Activated gamma-delta T cell treated with Interleukin-2 at 50 U/mL for 16 hours (primary cell): ENCODE data around the gene CBFB.
"Not testable (repeated sequence)": the region's sequence is repeated elsewhere in the genome, so short reads cannot be mapped to it uniquely, and the experiment has no call there.

ENCODE experiments used
- DNase-seq: peaks from one replicate; pipeline ENCODE4 v3.0.0-alpha.2; 2020

Gene CBFB

DNA sequence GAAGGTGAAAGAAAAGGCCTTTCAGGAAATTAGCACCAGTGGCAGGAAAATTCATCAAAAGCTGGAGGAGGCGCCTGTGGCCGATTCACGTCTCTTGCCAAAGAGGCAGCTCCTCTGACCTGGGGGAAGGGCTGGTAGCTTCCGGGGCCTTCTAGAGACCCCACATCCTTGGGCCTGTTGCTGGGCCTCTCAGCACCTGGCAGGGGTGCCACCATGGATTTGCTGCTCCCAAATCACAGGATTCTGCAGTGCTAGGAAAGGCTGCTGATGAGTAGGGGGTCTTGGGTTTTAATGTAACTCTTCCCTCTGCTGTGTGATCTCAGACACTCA is 11.6 kb upstream of the CBFB start:
- no peak for DNase-seq

DNA sequence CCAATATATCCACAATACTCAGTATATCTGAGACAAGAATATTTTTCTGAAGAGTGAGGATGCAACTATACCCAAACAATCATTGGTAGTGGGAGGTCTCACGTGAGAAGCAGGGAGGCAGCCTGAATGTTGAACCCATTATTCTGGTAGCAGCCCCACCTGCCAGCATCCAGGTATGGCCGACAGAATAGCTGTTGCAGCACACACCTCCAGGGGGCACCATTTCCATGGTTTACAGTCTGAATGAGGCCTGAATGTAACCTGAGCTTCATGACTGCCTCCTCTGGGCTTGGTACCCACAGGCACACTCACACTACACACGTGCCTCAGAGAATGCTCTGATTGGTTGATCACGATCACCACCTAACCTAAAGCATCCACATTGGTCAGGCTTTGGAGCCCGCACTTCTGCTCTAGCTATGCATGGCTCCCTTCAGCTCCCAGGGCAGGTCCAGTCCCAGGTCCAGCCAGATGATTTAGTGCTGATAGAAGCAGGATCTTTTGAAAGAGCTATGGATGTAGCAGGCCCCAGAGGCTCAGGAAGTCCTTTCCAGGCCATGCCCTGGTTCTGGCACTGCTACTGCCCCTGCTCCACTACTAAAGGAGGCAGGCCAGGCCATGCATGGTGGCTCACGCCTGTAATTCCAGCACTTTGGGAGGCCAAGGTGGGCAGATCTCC is 11.0 kb upstream of the CBFB start:
- peak; percentile 82 for DNase-seq

DNA sequence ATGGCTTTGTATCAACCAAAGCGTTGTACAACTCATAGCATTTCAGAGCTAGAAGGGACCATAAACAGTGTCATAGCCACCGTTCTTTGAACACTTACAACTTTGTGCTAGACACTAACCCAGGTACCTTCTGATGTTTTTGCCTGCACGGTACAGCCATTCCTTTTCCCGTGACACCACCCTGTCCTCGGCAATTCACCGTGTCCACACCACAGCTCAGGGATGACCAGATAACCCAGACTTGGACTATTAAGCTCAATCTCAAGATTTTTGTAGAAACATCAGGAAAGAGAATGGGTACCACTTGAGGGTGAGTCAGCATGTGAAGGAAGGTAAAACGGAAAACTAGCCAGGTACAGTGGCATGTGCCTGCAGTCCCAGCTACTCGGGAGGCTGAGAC is 9.8 kb upstream of the CBFB start:
- DNase-seq = no peak

DNA sequence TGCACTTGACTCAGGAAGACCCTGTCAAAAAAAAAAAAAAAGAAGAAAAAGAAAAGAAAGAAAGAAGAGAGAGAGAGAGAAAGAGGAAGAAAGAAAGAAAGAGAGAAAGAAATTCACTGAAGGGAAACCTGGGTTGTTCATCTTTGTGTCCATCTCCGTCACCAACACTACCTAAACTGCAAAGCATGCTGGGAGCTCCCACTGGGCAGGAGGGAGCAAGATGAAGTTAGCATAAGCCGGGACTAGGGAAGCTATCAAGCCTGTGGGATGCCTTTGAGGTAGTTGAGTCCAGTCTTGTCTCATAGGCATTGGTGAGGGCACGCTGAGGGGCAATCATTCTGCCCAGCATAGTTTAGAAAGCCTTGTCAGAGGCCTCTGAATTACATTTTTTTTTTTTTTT is 7.6 kb upstream of the CBFB start:
- no peak for DNase-seq

GRCh38 chr16:67022531-67023214 is 6.3 kb upstream of the CBFB start:
- DNase-seq = no peak

DNA sequence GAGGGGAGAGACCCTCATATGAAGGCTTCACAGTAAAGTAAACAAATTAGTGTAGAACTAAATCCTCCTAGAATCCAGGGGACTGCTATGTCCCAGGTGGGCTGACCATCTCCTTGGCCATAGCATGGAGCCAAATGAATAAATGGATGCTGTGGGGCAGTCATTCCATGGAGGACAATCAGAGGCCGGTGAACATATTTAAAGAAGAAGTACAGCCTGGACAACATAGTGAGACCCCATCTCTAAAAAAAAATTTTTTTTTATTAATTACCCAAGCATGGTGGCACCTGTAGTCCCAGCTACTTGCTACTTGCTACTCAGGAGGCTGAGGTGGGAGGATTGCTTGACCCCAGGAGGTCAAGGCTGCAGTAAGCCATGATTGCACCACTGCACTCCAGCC is 5.3 kb upstream of the CBFB start:
- DNase-seq = no peak

DNA sequence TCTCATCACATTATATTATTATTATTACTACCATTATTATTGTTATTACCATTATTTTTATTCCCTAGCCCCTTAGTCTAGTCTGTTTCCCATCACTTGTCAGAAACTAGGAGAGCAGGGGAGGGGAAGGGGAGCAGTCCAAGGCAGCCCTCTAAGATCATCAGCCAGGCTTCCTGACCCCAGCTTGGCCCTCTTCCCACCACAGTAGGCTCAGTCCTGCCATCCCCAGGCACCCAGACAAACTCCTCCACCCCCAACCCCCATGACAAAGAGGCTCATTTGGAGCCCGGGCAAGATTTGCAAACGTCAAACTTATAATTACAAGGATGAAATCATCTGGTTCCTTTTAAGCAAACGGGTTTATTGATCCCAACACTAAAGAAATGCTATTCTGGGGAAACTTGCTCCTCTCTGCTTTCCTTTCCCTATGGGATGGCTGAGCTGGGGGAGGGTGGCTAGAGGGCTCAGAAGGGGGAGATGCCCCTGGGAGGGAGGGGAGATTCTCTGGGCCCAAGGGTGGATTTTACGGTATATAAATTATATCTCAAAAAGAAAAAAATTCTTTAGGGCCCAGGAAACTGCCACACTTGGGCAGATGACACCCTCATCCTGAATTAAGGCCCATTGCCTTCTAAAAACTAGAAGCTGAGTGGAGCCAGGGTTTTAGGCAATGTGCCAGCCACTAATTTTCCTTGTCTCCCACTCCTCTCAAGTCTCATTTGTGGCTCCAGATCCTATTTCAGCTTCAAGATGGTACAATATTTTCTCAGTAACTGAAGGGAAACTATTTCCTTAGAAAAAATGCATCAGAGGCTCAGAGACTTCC is 4.4 kb upstream of the CBFB start:
- no peak for DNase-seq

DNA sequence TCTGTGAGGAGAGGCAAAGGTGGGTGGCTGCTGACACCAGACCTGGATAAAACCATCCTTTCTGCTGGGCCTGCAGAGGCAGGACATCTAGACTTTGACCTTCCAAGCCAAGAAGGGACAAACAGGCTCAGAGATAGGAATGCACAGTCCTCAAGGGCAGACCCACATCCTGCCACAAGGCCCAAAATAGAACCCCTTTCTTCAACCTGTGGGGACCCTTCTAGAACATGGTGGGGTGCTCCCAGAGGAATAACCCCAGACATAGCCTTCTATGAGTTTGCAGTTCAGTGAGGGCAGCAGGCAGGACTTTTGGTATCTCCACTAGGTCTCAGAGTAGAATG is 3.8 kb upstream of the CBFB start:
- no peak for DNase-seq

GRCh38 chr16:67026570-67026969 is 2.4 kb upstream of the CBFB start:
- no peak for DNase-seq

DNA sequence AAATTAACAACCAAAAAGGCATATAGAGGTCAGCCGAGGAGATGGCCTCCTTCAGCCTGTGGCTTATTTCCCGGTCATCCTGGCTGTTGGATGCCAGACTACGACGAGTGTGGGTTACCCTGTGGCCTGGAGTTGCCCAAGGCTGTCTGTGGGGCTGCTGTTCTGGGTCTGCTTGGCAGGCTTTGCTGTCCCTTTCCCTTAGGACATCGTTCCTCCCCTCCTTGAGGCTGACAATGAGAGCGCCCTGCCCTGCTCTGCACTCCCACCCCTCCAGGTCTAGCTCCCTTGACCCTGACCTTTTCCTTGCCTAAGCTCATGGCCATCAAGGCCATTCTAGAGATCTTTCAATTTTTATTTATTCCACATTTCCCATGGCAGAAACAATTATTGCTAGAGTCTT is 1.9 kb upstream of the CBFB start:
- DNase-seq = no peak

DNA sequence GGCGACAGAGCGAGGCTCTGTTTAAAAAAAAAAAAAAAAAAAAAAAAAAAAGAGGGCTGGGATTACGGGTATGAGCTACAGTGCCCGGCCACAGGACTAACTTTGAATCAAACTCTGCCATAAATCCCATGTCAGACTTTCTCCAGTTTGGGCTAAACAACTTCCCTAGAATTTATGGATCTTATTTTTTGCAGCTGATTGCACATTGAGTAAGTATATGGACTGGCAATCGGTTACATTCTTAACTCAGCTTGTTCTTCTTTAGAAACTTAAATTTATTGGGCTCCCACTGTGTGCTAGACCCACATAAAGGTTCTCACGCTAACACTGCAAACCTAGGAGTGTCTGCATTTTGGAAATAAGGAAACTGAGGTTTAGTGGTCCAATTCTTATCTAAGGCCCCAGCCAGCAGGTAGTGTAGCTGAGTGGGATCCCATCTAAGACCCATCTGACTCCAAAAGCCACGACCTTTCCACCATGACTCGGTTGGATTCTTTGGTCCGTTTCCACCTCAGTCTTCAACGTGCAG is 718 bp upstream of the CBFB start:
- no peak for DNase-seq

- peak; percentile 42 for DNase-seq
Observed at GRCh38 chr16:67029254-67030096, 526 bp downstream of the CBFB start.

DNA sequence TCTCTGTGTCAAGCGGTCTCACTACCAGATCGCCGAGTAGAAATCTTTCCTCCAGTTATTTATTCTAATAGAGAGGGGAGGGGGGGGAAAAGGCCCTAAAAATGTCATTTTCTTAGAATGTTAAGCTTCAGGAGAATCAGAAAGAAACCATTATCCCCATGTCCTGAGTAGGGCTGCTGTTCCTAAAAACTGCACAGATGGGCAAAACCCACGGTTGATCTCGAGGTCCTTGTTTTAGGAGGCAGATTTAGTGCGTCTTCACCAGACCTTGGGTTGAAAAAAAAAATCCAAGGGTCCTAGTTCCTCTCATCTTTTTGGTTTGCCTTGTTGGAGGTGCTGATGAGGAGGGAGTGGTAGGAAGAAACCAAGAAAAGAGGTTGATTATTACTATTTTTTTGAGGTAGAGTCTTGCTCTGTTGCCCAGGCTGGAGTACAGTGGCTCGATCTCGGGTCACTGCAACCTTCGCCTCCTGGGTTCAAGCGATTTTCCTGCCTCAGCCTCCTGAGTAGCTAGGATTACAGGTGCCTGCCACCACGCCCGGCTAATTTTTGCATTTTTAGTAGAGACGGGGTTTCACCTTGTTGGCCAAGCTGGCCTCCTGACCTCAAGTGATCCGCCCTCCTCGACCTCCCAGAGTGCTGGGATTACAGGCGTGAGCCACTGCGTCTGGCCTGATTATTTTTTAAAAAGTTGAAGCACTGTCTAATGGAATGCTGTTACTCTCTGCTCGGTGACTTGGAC is 1.4 kb downstream of the CBFB start:
- no peak for DNase-seq

DNA sequence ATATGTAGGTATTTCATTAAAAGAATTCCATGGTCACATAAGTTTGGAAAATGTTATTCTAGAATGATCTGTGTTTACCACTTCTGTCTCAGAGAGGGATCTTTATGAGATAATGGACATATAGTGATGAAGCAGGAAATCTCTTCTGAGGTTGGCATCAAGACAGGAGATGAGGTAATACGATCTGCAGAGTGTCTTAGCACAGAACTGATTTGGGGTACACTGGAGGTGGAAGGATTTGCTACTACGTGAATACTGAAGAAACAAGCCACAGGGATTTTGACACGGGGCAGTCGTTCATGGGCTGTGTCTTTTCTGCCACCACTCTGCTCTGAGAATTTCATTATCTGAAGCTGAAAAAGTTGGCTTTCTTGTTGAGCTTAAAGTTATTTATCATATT is 5.5 kb downstream of the CBFB start:
- no peak for DNase-seq

GRCh38 chr16:67035364-67035763 is 6.4 kb downstream of the CBFB start:
- no peak for DNase-seq

GRCh38 chr16:67036323-67036741 is 7.4 kb downstream of the CBFB start:
- no peak for DNase-seq

DNA sequence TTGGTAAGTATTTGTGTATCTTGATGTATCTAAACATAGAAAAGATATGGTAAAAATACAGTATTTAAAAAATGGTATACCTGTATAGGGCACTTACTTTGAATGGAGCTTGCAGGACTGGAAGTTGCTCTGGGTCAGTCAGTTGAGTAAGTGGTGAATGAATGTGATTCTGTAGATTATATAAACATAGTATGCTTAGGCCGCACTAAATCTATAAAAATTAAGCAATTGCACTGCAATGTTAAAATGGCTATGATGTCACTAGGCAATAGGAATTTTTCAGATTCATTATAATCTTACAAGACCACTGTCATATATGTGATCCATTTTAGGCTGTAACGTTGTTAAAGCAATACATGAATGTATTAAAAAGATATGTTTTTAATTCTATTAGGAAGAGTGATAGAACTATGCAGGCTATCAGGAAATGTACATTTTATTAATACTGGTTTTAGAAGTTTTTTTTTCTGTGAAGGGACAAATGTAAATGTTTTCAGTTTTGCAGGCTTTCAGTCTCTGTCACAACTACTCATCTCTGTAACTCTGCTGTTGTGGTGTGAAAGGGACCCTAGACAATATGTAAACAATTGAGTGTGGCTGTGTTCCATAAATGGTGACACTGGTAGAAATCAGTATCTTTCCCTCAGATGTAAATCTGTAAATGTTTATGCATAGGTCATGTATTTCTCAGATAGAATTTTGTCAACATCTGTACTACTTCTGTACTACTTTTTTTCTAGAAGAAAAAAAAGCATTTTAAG is 10.5 kb downstream of the CBFB start:
- no peak for DNase-seq

- no peak for DNase-seq
Observed at GRCh38 chr16:67040166-67040565, 11.2 kb downstream of the CBFB start.

DNA sequence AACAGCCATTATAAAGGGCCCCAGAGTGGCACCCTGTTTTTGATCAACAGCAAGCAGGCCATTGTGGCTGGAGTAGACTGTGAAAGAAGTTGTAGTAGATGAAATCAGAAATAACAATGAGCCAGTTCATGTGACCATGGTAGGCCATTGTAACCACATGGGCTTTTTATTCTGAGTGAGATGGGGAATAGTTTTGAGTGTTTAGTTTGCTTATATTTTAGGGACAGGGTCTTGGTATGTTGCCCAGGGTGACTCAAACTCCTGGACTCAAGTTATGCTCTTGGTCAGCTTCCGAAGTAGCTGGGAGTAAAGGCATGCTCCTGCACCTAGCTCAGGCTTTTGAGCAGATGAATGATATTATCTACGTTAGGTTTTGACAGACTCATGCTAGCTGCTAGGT is 12.0 kb downstream of the CBFB start:
- no peak for DNase-seq

- DNase-seq = not testable (repeated sequence)
Observed at GRCh38 chr16:67041520-67041919, 12.6 kb downstream of the CBFB start.

GRCh38 chr16:67043420-67043819 is 14.5 kb downstream of the CBFB start:
- no peak for DNase-seq

GRCh38 chr16:67050796-67051195 is 21.8 kb downstream of the CBFB start:
- DNase-seq = no peak
